ENCODE results near the gene ZNF768.

The ZNF768 gene

DNA sequence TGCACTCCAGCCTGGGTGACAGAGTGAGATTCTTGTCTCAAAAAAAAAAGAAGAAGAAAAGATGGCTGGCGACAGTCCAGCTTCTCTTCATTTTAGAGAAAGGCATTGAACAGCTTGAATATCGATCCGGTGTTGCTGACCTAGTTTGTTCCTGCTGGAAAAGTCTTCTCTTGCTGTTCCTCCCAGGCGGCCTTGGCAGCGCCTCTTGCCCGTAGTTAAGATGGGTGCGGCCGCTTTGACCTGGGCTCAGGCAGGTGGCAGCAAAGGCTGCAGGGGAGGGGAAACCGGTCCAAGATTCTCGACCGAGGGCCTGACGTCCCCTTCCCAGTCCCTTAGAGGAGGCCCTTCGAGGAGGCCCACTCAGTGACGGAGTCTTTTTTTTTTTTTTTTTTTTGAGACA lies 35.7 kb upstream of the ZNF768 start:
- in situ Hi-C loops (cut with MboI; ENCODE audit: low pct_unique_long_range_greater_than_20kb, low sequenced_read_pairs, unreplicated experiment) = no loop called here
- no peak for DNase-seq (ENCODE audit: low spot score)
- TF ChIP-seq, protein P1, sequence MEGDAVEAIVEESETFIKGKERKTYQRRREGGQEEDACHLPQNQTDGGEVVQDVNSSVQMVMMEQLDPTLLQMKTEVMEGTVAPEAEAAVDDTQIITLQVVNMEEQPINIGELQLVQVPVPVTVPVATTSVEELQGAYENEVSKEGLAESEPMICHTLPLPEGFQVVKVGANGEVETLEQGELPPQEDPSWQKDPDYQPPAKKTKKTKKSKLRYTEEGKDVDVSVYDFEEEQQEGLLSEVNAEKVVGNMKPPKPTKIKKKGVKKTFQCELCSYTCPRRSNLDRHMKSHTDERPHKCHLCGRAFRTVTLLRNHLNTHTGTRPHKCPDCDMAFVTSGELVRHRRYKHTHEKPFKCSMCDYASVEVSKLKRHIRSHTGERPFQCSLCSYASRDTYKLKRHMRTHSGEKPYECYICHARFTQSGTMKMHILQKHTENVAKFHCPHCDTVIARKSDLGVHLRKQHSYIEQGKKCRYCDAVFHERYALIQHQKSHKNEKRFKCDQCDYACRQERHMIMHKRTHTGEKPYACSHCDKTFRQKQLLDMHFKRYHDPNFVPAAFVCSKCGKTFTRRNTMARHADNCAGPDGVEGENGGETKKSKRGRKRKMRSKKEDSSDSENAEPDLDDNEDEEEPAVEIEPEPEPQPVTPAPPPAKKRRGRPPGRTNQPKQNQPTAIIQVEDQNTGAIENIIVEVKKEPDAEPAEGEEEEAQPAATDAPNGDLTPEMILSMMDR (IDR thresholded peaks at IDR 0.05; ENCODE audit: extremely low read depth, insufficient read depth, missing control alignments) = no peak

DNA sequence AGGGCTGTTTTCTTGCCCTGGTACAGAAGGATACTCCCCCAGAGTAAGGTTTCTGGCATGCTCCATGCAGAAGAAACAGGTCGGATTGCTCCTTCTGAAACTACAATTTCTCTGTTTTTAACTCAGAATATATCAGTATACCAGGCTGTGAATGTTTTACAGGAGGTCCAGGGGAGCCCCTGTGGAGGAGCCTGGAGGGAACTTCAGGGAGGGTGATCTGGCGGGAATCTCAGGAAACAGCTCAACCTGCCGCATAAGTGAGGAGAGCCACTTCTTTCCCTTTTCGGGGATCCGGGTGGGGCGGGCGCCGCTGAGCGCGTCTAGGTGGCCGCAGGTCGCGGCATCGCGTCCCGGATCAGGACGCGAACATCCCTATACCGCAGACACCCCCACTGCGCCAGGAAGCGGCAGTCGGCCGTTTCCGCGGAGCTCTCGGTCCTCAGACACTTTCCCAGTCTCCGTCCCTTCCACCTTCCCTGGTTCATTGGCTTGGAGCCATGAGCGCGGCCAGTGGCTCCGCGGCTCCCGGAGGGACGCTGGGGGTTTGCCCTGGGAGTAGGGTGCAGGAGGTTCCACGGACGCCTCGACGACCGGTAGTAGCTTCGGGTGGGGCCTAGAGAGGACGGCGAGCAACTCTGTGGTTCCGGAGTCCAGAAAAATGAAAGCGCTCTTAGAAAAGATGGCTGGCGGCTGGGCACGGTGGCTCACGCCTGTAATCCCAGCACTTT lies 34.9 kb upstream of the ZNF768 start:
- in situ Hi-C loops (cut with MboI; ENCODE audit: low pct_unique_long_range_greater_than_20kb, low sequenced_read_pairs, unreplicated experiment) = no loop called here
- no peak for DNase-seq (ENCODE audit: low spot score)
- TF ChIP-seq, protein P1 (IDR thresholded peaks at IDR 0.05; ENCODE audit: extremely low read depth, insufficient read depth, missing control alignments) = no peak

DNA sequence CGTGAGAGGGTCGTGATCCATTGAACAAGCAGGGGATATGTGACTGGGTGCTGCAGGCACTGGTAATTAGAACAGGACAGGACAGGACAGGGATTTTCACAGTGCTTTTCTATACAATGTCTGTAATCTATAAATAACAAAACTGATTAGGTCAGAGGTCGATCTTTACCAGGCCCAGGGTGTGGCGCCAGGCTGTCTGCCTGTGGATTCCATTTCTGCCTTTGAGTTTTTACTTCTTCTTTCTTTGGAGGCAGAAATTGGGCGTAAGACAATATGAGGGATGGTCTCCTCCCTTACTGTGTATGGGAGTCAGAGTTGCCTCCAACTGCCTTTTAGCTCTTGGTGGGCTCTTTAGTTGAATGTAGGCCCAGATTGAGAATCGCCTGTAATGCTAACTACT lies 33.3 kb upstream of the ZNF768 start:
- TF ChIP-seq, protein P1 (IDR thresholded peaks at IDR 0.05; ENCODE audit: extremely low read depth, insufficient read depth, missing control alignments) = no peak
- DNase-seq (ENCODE audit: low spot score) = no peak
- in situ Hi-C loops (cut with MboI; ENCODE audit: low pct_unique_long_range_greater_than_20kb, low sequenced_read_pairs, unreplicated experiment) = no loop called here

DNA sequence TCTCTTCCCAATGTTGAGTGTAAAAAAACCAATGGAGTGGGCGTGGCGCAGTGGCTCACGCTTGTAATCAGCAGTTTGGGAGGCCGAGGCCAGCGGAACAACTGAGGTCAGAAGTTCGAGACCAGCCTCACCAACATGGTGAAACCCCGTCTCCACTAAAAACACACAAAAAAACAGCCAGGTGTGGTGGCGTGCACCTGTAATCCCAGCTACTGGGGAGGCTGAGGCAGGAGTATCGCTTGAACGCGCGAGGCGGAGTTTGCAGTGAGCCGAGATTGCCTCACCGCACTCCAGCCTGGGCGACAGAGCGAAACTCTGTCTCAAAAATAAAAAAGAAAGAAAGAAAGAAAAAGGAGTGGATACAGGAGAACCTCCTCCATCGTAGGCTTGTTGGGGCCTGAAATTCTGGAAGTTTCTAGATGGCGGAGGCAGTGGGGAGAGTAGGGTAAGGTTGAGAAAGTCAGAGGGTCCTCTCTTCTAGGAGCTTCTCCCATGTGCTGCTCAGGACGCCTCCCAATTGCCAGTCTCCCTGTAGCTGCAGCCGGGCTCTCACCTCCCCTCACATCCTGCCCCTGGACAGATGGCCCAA lies 32.5 kb upstream of the ZNF768 start:
- DNase-seq (ENCODE audit: low spot score) = no peak
- TF ChIP-seq, protein P1 (IDR thresholded peaks at IDR 0.05; ENCODE audit: extremely low read depth, insufficient read depth, missing control alignments) = no peak
- in situ Hi-C loops (cut with MboI; ENCODE audit: low pct_unique_long_range_greater_than_20kb, low sequenced_read_pairs, unreplicated experiment) = no loop called here

DNA sequence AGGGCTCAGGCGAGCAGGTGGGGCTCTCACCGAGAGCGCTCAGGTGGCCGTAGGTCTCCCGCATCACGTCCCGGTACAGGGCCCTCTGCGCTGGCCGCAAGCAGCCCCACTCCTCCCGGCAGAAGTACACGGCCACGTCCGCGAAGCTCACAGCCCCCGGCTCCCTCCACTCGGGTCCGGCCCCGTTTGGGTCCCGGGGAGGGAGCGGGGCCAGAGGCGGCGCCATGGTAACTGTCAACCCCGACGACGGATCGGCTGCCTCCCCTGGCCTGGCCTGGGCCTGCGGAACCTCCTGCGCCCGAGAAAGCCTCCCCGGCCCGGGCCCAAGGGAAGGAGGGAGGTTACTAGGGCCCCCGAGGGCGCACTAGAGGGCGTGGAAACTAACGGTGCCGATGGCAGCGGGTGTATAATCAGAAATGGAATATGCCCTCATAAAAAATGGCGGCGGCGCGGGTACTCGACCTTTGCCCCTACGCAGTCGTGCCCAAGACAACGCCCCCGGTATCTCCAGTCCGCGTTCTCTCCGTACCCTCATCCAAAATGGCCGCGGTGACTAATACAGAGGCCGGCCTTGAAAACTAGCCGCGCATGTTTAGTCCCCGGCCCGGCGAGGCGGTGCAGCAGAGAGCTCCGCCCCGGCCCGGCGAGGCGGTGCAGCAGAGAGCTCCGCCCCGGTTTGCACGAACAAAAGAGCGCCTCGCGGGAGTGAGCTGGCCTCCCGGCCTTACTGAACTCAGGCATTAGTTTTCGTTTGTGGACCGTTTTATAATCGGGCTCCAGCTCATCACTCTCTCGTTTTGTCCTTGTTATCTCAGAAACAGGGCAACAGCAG lies 31.8 kb upstream of the ZNF768 start, which contains the start of gene ZNF764:
TSS of gene ZNF764 (minus strand) at position 418 of the 832 bp plus-strand sequence. CDS start at position 226, 192 bp downstream.
- in situ Hi-C loops (cut with MboI; ENCODE audit: low pct_unique_long_range_greater_than_20kb, low sequenced_read_pairs, unreplicated experiment) = no loop called here
- peak; percentile 96 for DNase-seq (ENCODE audit: low spot score)
- TF ChIP-seq, protein P1 (IDR thresholded peaks at IDR 0.05; ENCODE audit: extremely low read depth, insufficient read depth, missing control alignments) = no peak

DNA sequence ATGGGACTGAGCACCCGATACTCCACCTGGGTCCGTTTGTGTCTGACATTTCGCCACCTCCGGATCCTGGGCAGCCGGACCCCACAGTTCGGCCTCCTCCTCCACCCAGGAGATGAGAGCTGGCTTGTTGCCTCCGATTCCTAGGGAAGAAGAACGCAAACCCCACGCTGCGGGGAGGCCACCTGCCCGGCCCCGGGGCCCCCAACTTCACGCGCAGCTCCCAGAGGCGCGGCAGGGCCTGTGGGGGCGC lies 31.3 kb upstream of the ZNF768 start:
- no peak for DNase-seq (ENCODE audit: low spot score)
- in situ Hi-C loops (cut with MboI; ENCODE audit: low pct_unique_long_range_greater_than_20kb, low sequenced_read_pairs, unreplicated experiment) = no loop called here
- TF ChIP-seq, protein P1 (IDR thresholded peaks at IDR 0.05; ENCODE audit: extremely low read depth, insufficient read depth, missing control alignments) = no peak
